DMS53 treated with DMSO at 0.1 percent for 48 hours (cell line): ENCODE results near the gene UFM1.
"Not testable (repeated sequence)": the region's sequence is repeated elsewhere in the genome, so short reads cannot be mapped to it uniquely, and the experiment has no call there.

ENCODE experiments used
- DNase-seq: peaks from one replicate; lab custom pipeline; 2025; ENCODE audit not compliant: unreplicated experiment; lab: John Stamatoyannopoulos, UW

Gene UFM1

GRCh38 chr13:38363746-38364145, 14.1 kb downstream of the UFM1 start:
- DNase-seq, result not testable (repeated sequence)

DNA sequence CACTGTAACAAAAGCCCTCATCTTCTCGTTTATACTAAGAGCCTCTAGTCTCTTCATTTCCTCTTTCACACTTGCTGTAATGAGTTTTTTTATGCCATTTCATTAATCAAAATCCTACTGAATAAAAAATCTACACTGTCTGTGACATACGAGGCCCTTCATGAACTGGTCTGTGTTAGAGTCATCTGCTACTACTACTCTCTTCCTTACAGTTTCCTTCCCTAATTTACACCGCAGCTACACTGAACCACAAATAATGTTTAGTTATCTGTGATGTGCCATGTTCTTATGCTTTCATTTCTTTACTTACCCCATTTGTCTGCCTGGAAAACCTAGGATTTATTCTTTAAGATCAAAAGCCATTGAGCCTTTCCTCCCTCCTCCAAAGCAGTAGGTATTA, 16.0 kb downstream of the UFM1 start:
- no peak for DNase-seq

DNA sequence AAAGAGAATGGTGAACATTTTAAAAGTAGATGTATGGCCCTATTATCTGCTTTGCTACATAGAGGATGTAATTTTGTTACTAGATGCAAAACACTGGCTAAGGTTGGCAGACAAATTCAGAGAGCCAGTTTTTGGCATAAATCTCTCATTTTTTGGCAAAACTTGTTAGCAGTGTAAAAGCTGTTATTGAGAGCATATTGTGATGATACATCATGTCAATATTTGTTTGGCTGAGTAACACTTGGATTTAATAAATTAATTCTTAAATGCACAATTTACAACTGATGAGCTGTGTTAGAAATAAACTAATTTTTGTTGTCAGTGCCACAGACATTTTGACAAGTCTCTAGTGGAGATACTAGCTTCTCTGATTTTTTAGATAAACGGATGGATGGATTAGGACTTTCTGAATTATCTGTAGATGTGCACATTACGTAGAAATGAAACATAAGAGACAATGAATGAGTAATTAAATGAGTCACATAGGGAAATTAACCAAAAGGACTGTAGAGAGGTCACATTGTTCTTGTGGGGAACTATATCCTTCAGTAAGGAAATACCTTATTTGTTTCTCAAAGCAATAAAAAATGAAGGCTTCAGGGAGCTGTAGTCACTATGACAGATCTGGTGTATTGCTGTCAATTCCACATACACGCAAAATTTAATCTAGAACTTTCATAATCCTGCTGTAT, 17.4 kb downstream of the UFM1 start:
- DNase-seq, result no peak

GRCh38 chr13:38369058-38369457, 19.4 kb downstream of the UFM1 start:
- no peak for DNase-seq

DNA sequence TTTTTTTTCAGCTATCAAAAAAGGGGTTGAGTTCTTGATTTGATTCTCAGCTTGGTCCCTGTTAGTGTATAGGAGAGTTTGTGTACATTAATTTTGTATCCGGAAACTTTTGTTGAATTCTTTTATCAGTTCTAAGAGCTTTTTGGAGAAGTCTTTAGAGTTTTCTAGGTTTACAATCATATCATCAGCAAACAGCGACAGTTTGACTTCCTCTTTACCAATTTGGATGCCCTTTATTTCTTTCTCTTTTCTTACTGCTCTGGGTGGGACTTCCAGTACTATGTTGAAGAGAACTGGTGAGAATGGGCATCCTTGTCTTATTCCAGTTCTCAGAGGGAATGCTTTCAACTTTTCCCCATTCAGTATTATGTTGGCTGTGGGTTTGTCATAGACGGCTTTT, 20.4 kb downstream of the UFM1 start:
- not testable (repeated sequence) for DNase-seq

- no peak for DNase-seq
Observed at GRCh38 chr13:38372820-38373383, 23.3 kb downstream of the UFM1 start.

DNA sequence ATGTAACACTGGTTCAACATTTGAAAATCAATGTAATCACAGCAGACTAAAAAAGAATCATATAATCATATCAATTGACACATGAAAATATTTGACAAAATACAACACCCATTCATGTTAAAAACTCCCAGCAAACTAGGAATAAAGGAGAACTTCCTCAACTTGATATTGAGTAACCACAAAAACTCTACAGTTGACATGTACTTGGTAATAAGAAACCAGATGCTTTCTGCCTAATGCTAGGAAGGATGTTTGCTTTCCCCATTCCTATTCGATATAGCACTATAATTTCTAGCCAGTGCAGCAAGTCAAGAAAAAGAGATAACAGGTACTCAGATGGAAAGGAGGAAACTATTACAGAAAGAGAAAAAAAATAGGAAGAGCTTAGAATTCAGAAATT, 26.9 kb downstream of the UFM1 start:
- no peak for DNase-seq

DNA sequence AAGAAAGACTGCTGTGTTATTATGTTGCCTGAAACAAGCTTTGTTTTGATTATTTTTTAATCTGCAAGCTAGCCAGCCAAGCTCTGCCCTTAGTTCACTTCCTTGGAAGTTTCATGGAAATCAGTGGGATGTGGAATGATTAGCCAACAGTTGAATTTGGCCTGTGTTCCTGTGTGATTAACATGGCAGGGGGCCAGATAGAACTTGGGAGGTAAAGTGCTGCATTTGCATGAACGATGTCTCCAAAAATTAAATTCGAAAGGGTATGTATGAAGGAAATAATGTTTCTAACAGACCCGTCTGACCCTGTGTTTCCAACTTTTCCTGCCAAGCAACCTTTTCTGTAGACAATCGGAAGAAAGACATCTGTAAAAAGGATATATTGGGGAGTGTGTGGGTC, 32.2 kb downstream of the UFM1 start:
- DNase-seq, result no peak

- no peak for DNase-seq
Observed at GRCh38 chr13:38382946-38383345, 33.3 kb downstream of the UFM1 start.

- no peak for DNase-seq
Observed at GRCh38 chr13:38384171-38384570, 34.5 kb downstream of the UFM1 start.

GRCh38 chr13:38385153-38385891, 35.7 kb downstream of the UFM1 start:
- DNase-seq, result no peak

DNA sequence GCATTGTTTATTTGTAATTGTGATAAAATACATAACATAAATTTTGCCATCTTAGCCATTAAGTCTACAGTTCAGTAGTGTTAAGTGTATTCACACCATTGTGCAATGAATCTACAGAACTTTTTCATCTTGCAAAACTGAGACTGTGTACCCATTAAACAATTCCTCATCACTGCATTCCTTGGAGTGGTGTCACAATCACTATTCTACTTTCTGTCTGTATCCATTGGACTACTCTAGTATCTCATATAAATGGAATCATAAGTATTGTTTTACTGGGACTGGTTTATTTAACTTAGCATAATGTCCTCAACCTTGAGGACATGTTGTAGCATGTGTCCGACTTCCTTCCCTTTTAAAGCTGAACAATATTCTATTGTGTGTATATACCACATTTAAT, 36.8 kb downstream of the UFM1 start:
- no peak for DNase-seq

GRCh38 chr13:38391341-38391740, 41.7 kb downstream of the UFM1 start:
- DNase-seq, result no peak

DNA sequence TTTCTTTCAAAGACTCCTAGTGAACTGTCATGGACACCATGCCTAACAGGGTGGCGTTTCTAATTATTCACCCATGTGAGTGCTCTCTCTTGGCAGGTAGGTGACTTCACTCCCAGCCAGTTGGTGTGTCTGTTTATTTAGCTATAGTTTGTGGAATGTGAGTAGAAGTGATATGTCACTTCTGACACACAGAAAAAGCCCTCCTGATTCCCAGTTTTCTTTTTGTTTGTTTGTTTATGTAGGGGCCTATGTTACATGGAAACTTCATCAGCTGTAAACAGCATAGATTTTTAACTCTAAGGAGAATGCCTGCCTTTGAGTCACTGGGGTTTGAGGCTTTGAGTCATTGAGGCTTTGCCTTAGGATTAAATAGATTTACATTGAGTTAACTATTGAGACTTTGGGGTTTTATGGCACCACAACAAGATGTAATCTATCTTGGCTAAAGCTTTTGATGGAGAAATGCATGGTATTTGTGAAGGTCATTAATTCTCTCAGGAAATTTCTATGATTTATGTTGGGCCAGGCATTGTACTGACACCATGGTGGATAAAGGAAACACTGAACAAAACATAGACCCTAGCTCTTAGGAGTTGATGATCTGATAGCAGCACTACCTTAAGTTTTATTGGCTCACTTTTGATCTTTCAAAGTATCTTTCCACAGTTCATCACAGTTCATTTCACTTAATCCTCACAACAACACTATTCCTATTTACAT, 45.3 kb downstream of the UFM1 start:
- DNase-seq, result no peak

DNA sequence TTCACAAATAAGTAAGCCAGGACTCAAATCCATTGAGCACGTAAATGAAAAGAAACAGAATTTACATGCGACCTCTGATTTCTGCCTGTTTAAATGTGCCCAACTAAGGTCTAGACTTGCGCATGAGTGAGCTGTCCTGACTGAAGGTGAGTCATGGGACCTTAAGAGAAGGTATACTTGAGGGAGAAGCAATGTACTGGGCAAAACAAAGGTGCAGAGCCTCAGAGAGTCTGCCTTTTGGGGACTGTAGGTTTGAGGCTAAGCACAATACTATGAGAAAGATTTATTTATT, 45.8 kb downstream of the UFM1 start:
- no peak for DNase-seq

DNA sequence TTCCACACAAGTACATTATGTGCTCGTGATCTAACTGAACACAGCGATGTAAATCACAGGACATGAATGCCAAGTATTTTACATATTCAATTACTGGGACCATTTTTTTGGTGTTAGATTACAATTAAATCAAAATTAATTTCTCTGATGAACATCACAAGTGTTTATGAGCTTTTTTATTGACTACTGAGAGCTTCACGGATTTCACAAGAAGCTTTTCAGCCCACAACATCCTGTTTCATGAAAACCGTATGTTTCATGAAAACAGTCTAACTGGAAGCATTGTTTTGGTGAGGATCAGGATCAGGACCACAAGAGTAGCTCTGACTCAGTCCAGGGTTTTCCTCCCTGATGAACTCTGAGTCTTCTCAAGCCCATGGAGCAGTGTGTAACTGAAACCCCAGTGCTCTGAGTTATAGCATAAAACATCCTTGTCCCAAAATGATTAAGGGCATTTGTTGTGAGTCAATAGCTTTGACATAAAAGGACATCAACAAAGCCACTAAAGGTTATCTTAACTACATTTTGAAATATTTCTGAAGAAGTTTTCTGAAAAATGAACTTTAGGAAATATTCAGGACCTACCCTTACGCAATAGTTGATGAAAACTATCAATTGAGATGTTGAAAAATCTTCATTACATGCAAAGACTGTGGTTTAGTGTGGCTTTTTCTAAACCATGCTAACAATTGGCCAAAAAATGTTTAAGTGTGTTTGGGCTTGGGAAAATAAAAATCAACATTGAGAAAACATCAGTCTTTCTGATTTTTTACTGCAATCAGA, 49.3 kb downstream of the UFM1 start:
- no peak for DNase-seq

DNA sequence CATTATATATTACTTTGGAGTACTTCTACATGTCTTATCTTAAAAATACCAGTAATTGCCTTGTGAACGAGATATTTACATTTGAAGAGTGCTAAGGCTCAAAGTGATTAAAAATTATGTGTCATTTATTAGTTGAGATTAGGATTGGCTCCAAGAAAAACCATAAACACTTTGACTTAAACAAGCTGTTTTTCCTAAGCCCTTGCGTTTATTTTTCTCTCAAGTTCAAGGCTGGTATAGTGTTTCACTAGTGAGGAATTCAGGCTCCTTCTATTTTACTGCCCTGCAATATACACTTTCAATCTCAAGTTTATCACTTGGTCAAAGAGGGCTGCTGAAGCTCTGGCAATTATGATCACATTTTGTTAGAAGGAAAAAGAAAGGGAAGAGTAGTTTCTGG, 49.9 kb downstream of the UFM1 start:
- DNase-seq, result no peak

DNA sequence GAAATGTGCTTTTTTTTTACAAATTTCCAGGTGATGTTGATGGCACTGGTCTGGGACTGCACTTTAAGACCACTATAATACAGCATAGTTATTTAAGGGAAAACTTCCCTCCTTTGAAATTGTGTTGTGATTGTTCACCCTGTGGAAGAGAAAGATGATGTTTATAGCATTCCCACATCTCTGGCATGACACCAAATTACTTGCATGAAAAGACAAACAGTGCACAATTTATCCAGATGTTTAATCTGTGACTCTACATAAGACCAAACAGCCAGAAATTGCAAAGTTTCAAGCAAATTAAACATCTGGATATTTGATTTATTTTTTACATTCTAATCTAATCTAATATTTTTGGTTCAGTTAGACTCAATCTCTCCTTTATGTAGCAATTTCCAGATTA, 51.6 kb downstream of the UFM1 start:
- DNase-seq, result no peak

DNA sequence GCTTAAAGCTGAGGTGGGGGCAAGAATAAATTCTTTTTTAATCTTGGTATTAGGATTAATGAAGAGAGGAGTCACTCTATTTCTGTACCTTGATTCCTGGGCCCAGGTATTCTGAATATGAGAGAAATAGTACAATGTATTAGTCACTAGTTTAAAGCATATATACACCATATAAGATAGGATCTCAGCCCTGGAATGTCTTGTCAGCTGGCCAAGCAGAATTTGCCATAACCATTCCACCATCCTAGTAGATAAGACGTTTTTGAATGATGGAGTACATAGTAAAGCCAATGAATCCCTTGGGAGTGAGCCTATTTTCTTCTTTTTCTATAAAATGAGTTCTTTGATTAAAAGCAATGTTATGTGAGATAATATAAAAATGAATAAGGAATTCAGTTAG, 55.6 kb downstream of the UFM1 start:
- no peak for DNase-seq

GRCh38 chr13:38409771-38410170, 60.1 kb downstream of the UFM1 start:
- DNase-seq, result no peak

DNA sequence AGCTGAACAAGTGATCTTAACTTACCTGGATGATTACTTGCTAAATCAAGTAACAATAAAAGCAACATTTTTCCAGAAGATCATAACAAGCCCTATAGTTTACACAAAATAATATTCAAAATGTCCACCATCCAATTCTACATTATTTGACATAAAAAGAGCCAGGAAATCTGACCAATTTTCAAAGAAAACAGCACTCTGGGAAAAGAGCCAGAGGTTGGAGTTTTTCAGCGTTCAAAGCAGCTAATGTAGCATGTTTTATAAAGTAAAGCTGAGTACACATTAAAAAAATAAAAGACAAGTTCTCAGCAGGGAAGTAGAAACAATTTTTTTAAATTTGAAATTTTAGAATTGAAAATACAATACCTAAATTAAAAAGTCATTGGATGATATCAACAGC, 62.6 kb downstream of the UFM1 start:
- no peak for DNase-seq
